Activated CD4-positive, alpha-beta memory T cell treated with anti-CD3 and anti-CD28 coated beads, Interleukin-2, amount 10 ng/mL, durations not matched to agents 7 days and 5 days (primary cell): Measurements from ENCODE around the gene CACNA1E. TPM values are rescaled to one million over a fixed set of nuclear protein-coding genes. Genes with fewer than 3 reads are reported as not detected.
"Not testable (repeated sequence)": the region's sequence is repeated elsewhere in the genome, so short reads cannot be mapped to it uniquely, and the experiment has no call there.

Source experiments
- CTCF ChIA-PET: fragments of 350-600 bp; sonication (Branson Sonifier 250); formaldehyde crosslinking; loops from one replicate; lab custom pipeline; 2021; ENCODE audit warnings: antibody characterized with exemption, inconsistent platforms; lab: Charles Lee
- POLR2A ChIA-PET: fragments of 350-600 bp; sonication (Branson Sonifier 250); formaldehyde crosslinking; loops from one replicate; lab custom pipeline; 2021; ENCODE audit warnings: antibody characterized with exemption; lab: Charles Lee
- DNase-seq: peaks from one replicate; pipeline ENCODE4 v3.0.0-alpha.2; 2020
- H3K27ac Mint-ChIP-seq: one replicate; pipeline ENCODE4 v1.8.0; 2021; ENCODE audit warnings: mild to moderate bottlenecking, mixed read lengths
- H3K27me3 Mint-ChIP-seq: one replicate; pipeline ENCODE4 v1.8.0; 2021; ENCODE audit warnings: mixed read lengths
- H3K36me3 Mint-ChIP-seq: one replicate; pipeline ENCODE4 v1.8.0; 2021; ENCODE audit warnings: low read depth, mixed read lengths
- H3K4me1 Mint-ChIP-seq: one replicate; pipeline ENCODE4 v1.8.0; 2021; ENCODE audit warnings: mixed read lengths
- H3K4me3 Mint-ChIP-seq: one replicate; pipeline ENCODE4 v1.8.0; 2021; ENCODE audit warnings: mild to moderate bottlenecking, mixed read lengths
- H3K9me3 Mint-ChIP-seq: one replicate; pipeline ENCODE4 v1.8.0; 2021; ENCODE audit warnings: mixed read lengths
- total RNA-seq, 2 experiments: library from RNA; stranded (reverse); gene quantifications; one replicate each; pipeline ENCODE4 v1.2.3, GENCODE V29; 2021

Gene CACNA1E
- total RNA-seq, 2 experiments from 2014 or later = not detected

DNA sequence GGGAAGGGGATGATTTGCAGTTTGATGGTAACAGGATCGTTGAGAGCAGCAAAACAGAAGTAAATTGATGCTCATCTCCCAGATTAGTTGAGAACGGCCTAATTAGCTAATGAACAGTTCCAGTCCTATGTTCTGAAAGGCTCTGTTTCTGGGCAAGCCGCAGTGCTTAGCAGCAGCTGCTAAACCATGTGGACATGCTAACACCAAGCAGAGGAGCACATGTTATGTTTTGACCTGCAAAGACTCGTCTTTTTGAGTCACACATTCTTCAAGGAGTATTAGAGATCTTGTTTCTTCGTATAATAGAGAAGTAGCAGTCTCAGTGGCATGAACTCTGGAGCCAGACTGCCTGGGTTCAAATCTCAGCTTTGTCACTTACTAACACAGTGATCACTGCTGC is 58.1 kb downstream of the CACNA1E start:
- DNase-seq = no peak
- ChIA-PET POLR2A (no interaction called here), CTCF (no interaction called here)
- Mint-ChIP-seq H3K4me1 (peaks cover 1% of the 10 kb centered on the region), H3K36me3 (no peaks in the 10 kb centered on the region), H3K4me3 (no peak overlapping the region), H3K27me3 (peaks cover 31% of the 10 kb centered on the region), H3K27ac (no peak overlapping the region), H3K9me3 (no peaks in the 10 kb centered on the region)

DNA sequence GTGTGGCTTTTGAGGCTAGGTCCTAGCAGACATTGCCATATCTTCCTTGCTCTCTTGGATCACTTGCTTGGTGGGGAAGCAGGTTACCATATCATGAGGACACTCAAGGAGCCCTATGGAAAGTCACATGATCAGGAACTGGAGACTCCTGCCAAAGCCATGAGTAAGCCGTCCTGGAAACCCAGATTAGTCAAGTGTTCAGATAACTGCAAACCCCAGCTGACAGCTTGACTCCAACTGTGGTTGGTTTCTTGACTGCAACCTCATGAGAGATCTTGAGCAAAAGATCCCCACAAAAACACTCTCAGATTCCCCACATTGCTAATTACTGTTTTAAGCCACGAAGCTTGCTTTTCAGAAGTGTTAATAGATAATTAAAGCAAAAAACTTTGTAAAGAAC is 58.6 kb downstream of the CACNA1E start:
- DNase-seq = no peak
- POLR2A ChIA-PET = no interaction called here
- no peaks in the 10 kb centered on the region for H3K9me3 Mint-ChIP-seq
- H3K4me3 Mint-ChIP-seq = no peak overlapping the region
- peaks cover 35% of the 10 kb centered on the region for H3K27me3 Mint-ChIP-seq
- H3K36me3 Mint-ChIP-seq = no peaks in the 10 kb centered on the region
- no peak overlapping the region for H3K27ac Mint-ChIP-seq
- CTCF ChIA-PET = no interaction called here
- peaks cover 1% of the 10 kb centered on the region for H3K4me1 Mint-ChIP-seq

DNA sequence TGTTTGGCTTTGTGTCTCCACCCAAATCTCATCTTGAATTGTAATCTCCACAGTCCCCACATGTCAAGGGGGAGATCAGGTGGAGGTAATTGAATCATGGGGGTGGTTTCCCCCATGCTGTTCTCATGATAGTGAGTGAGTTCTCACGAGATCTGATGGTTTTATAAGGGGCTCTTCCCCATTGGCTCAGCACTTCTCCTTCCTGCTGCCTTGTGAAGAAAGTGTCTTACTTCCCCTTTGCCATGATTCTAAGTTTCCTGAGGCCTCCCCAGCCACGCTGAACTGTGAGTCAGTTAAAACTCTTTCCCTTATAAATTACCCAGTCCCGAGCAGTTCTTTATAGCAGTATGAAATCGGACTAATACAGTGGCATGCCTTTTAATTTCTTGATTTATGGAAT is 59.1 kb downstream of the CACNA1E start:
- H3K27me3 Mint-ChIP-seq = peaks cover 37% of the 10 kb centered on the region
- H3K4me3 Mint-ChIP-seq, DNase-seq, POLR2A ChIA-PET, H3K36me3 Mint-ChIP-seq, H3K27ac Mint-ChIP-seq, CTCF ChIA-PET, H3K4me1 Mint-ChIP-seq, H3K9me3 Mint-ChIP-seq: not testable (repeated sequence)

DNA sequence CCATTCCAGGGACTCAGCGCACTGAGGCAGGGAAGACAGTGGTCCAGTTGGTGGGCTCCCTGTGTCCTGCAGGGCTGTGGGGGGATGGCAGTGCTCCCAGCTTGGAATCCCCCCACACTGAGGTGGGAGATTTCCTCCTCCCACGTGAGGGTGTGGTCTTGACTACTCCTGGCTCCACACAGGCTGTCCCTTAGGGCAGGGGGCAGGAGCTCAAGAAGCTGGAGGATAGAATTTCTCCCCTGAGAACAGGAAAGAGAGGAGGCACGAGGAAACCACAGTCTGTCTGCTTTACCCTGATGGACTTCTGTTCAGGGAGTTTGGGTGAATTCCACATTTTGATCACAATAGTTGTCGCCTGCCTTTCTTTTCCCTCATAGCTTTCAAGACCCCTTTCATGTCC is 62.1 kb downstream of the CACNA1E start:
- H3K36me3 Mint-ChIP-seq = no peaks in the 10 kb centered on the region
- DNase-seq = no peak
- H3K4me3 Mint-ChIP-seq = no peak overlapping the region
- H3K27me3 Mint-ChIP-seq = peaks cover 24% of the 10 kb centered on the region
- no peak overlapping the region for H3K27ac Mint-ChIP-seq
- no peaks in the 10 kb centered on the region for H3K4me1 Mint-ChIP-seq
- ChIA-PET CTCF (no interaction called here), POLR2A (no interaction called here)
- no peaks in the 10 kb centered on the region for H3K9me3 Mint-ChIP-seq

DNA sequence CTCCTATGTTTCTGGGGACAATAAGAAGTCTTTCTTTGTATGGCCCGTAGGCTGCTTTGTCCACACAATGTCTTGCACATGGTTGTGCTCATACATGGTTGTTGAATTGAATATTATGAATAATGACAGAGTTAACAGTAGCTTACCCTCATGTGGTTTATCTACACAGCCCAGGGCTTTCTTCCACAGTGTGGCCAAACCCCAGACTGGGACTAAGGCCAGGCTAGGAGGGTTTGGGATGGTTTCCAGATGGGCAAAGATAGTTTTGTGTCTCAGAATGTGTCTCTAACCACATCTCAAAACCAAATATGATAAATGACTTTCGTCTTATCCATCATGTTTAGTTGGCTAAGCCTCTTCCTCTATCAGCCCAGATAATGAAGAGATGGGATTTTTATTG is 65.2 kb downstream of the CACNA1E start:
- no peaks in the 10 kb centered on the region for H3K4me1 Mint-ChIP-seq
- H3K27ac Mint-ChIP-seq = no peak overlapping the region
- H3K4me3 Mint-ChIP-seq = no peak overlapping the region
- H3K27me3 Mint-ChIP-seq = peaks cover 20% of the 10 kb centered on the region
- H3K9me3 Mint-ChIP-seq = no peaks in the 10 kb centered on the region
- CTCF ChIA-PET = no interaction called here
- POLR2A ChIA-PET = no interaction called here
- no peak for DNase-seq
- no peaks in the 10 kb centered on the region for H3K36me3 Mint-ChIP-seq

DNA sequence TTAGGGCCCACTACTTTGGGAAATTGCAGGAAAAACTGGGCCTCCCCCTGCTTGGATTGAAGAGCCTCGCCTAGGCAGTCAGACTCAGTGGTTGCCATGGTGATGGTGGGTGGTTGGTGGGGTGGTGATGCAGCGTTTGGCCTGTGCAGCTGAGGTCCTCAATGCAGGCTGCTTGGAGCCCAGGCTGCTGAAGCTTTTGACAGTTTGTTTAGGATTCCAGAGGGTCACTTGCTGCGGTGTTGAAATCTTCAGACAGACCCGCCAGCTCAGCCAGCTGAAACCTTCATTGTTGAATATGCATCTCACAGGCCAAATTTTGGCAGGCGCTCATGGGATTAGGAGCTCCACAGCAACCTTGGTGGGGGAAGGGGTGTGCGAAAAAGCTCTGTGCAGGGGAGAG is 67.9 kb downstream of the CACNA1E start:
- H3K4me1 Mint-ChIP-seq = no peaks in the 10 kb centered on the region
- ChIA-PET POLR2A (no interaction called here), CTCF (no interaction called here)
- no peak overlapping the region for H3K4me3 Mint-ChIP-seq
- no peak overlapping the region for H3K27ac Mint-ChIP-seq
- H3K36me3 Mint-ChIP-seq = no peaks in the 10 kb centered on the region
- peaks cover 13% of the 10 kb centered on the region for H3K27me3 Mint-ChIP-seq
- no peak for DNase-seq
- H3K9me3 Mint-ChIP-seq = no peaks in the 10 kb centered on the region

DNA sequence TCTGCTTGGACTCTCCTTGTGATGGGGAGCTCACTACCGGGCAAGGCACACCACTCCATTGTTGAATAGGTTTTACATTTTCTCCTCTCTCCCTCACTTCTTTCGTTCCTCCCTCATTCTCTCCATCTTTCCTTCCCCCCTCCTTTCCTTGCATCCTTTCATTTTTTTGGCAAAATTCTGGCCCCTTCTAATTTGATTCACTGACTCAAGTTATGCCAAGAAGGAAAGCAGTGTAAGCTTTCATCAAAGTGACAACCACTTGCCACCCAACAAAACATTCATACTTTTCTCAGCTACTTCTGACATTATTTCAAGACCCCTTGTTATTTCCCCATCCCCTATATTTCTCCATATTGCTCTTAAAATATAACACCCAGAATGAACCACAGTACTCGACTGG is 68.4 kb downstream of the CACNA1E start:
- CTCF ChIA-PET = no interaction called here

DNA sequence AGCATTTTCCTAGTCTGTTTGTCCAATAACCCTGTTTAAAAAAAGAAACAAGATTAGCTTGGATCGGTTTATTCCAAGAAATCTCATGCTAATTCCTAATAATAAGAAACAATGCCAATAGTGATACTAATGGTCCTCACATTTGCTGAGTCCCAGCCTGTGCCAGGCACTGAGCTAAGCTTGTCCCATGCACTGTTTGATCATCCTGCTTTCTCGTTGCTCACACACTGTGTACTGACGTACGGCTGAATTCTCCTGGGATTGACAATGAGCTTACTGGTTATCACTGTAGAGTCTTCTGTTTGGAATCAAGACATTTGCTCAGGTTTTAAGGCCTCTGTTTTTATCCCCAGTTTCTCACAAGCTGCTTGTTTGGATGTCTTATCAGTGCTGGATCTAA is 71.1 kb downstream of the CACNA1E start:
- Mint-ChIP-seq H3K9me3 (no peaks in the 10 kb centered on the region), H3K27ac (no peak overlapping the region), H3K27me3 (peaks cover 2% of the 10 kb centered on the region), H3K4me1 (no peaks in the 10 kb centered on the region), H3K4me3 (no peak overlapping the region), H3K36me3 (no peaks in the 10 kb centered on the region)
- CTCF ChIA-PET = no interaction called here
- POLR2A ChIA-PET = no interaction called here
- DNase-seq = no peak

More for the DNA sequence above, 68.4 kb downstream of the CACNA1E start:
- H3K27ac Mint-ChIP-seq = no peak overlapping the region
- no peaks in the 10 kb centered on the region for H3K4me1 Mint-ChIP-seq
- no peak overlapping the region for H3K4me3 Mint-ChIP-seq
- no peak for DNase-seq
- POLR2A ChIA-PET = no interaction called here
- H3K9me3 Mint-ChIP-seq = no peaks in the 10 kb centered on the region
- peaks cover 8% of the 10 kb centered on the region for H3K27me3 Mint-ChIP-seq
- no peaks in the 10 kb centered on the region for H3K36me3 Mint-ChIP-seq

DNA sequence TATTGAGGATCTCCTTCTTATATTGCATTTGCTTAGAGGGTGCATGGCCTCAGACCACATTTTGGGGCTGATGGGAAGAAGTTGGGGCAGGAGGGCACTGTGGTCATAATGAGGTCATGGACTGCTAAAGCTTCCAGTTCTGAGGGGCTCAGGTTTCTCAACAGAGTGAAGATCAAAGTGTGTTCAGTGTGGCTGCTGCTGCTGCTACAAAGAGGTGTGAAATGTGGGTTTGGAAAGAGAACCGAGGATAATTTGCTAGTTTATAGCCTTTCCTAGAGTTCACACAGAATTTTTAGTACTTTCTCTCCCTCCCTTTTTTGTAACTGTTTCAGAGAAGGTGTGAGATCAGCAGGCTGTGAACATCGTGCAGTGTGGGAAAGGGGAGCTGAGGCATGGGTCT is 73.3 kb downstream of the CACNA1E start:
- no peak overlapping the region for H3K27ac Mint-ChIP-seq
- ChIA-PET POLR2A (no interaction called here), CTCF (no interaction called here)
- H3K4me1 Mint-ChIP-seq = no peaks in the 10 kb centered on the region
- DNase-seq = no peak
- H3K36me3 Mint-ChIP-seq = no peaks in the 10 kb centered on the region
- H3K27me3 Mint-ChIP-seq = peaks cover 9% of the 10 kb centered on the region
- H3K4me3 Mint-ChIP-seq = no peak overlapping the region
- H3K9me3 Mint-ChIP-seq = no peaks in the 10 kb centered on the region

DNA sequence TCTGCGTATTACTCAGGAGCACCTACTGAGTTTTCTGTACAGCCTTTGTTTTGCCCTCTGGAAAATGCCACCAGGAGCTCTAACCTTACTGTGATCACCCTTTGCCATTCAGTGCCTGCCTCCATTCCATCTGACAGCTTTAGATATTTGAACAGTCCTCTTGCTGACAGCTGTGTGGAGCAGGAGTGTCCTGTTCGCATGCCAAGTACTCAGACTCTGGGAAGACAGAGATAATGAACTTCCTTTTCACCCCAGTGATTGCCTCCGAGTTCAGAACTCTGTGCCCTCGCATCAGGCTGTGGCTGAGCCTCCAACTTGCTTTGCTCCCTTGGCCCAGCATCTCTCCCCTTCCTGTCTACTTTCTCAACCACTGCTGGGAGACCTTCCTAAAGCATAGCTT is 74.0 kb downstream of the CACNA1E start:
- Mint-ChIP-seq H3K27me3 (peaks cover 7% of the 10 kb centered on the region), H3K4me3 (no peak overlapping the region), H3K4me1 (no peaks in the 10 kb centered on the region), H3K36me3 (no peaks in the 10 kb centered on the region), H3K27ac (no peak overlapping the region), H3K9me3 (no peaks in the 10 kb centered on the region)
- no peak for DNase-seq
- ChIA-PET CTCF (no interaction called here), POLR2A (no interaction called here)

DNA sequence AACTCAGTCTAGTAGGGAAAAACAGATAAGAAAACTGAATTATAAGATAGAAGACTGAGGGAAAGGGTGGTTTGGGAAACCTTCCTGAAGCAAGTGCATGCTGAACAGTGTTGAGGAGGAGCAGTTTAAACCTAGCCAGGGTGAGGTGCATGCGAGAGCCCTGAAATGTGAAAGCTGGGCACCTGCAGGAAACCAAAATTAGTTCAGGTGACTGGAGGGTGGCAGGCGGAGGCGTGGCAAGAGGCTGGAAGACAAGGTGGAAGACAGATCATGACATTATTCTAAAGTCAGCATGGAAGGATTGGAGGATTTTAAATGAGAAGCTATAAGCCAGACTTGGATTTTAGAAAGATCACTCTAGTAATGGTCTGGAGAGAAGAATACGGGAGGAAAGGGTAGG is 75.1 kb downstream of the CACNA1E start:
- no peak for DNase-seq
- no peaks in the 10 kb centered on the region for H3K9me3 Mint-ChIP-seq
- H3K27ac Mint-ChIP-seq = no peak overlapping the region
- ChIA-PET POLR2A (no interaction called here), CTCF (no interaction called here)
- H3K4me3 Mint-ChIP-seq = no peak overlapping the region
- peaks cover 7% of the 10 kb centered on the region for H3K27me3 Mint-ChIP-seq
- no peaks in the 10 kb centered on the region for H3K36me3 Mint-ChIP-seq
- H3K4me1 Mint-ChIP-seq = no peaks in the 10 kb centered on the region

DNA sequence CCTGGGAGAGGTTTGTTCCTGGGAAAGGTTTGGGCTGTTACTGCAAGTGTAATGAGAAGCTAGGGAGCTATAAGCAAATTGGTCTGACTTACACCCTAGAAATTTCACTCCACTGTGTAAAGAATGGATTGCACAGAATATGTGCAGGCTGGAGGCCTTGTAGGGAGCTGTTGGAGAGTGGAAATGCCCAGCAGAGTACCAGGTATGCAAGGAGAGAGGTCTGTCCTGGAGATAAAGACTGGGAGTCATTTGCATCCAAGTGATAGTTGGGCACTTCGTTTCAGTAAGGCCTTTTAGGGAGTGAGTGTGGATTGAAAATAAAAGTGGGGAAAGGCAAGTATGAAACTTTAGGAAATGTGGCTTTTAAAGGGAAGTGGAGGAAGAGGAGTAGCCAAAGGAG is 75.8 kb downstream of the CACNA1E start:
- Mint-ChIP-seq H3K4me3 (no peak overlapping the region), H3K27me3 (peaks cover 7% of the 10 kb centered on the region), H3K9me3 (no peaks in the 10 kb centered on the region), H3K27ac (no peak overlapping the region), H3K4me1 (no peaks in the 10 kb centered on the region), H3K36me3 (no peaks in the 10 kb centered on the region)
- ChIA-PET POLR2A (no interaction called here), CTCF (no interaction called here)
- no peak for DNase-seq

DNA sequence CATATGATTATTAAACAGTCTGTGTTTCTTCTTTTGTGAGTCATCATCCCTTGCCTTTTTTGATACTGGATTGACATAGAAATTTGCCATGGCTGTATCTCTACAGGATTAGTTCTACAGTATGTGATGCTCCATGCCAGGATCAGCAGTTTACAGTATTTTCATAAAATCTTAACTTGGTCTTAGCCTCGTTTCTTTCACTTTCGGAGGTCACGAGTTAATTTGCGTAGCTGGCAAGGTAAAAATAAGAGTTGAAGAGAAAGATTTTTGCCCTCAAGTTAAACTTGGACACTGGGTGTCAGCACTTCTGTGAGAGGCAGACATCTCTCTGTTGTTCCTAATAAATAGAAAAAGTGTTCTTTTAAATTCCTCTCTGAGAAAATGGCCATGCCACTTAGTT is 79.1 kb downstream of the CACNA1E start:
- CTCF ChIA-PET = no interaction called here
- POLR2A ChIA-PET = no interaction called here
- Mint-ChIP-seq H3K4me1 (no peaks in the 10 kb centered on the region), H3K36me3 (no peaks in the 10 kb centered on the region), H3K4me3 (no peak overlapping the region), H3K9me3 (no peaks in the 10 kb centered on the region), H3K27me3 (peaks cover 10% of the 10 kb centered on the region), H3K27ac (no peak overlapping the region)
- no peak for DNase-seq

DNA sequence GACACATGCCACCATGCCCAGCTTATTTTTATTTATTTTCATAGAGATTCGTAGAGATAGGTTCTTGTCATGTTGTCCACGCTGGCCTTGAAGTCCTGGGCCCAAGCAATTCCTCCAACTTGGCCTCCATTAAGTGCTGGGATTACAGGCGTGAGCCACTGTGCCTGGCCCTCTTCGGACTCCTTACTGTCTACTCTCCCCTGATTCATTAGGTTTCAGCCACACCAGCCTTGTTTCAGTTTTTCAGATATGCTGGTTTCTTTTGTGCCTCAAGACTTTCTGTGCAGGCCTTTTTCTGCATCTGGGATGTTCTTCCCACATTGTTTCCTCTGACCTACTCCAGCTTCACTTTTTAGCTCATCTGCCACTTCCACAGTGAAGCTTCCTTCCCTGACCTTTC is 85.4 kb downstream of the CACNA1E start:
- CTCF ChIA-PET = no interaction called here

DNA sequence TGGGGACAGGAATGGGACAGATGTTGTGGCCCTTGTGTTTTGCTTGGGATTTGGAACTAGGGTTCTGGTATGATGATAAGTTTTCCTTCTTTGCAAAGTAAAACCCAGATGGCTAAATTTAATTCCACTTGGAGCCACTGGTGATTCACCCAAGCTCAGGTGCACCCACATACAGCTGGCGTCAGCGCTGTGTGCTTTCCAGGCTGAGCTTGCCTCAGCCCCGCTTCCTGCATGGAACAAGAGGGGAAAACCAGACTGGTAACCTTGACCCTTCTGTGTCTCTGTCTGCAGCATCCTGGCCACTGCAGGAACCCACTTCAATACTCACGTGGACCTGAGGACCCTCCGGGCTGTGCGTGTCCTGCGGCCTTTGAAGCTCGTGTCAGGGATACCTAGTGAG is 94.2 kb downstream of the CACNA1E start:
- no peak overlapping the region for H3K27ac Mint-ChIP-seq
- H3K27me3 Mint-ChIP-seq = peaks cover 2% of the 10 kb centered on the region
- POLR2A ChIA-PET = no interaction called here
- H3K4me1 Mint-ChIP-seq = no peaks in the 10 kb centered on the region
- H3K36me3 Mint-ChIP-seq = no peaks in the 10 kb centered on the region
- CTCF ChIA-PET = no interaction called here
- no peaks in the 10 kb centered on the region for H3K9me3 Mint-ChIP-seq
- no peak for DNase-seq
- H3K4me3 Mint-ChIP-seq = no peak overlapping the region

More for the DNA sequence above, 85.4 kb downstream of the CACNA1E start:
- H3K9me3 Mint-ChIP-seq = no peaks in the 10 kb centered on the region
- POLR2A ChIA-PET = no interaction called here
- peaks cover 4% of the 10 kb centered on the region for H3K27me3 Mint-ChIP-seq
- no peaks in the 10 kb centered on the region for H3K36me3 Mint-ChIP-seq
- no peak for DNase-seq
- H3K27ac Mint-ChIP-seq = no peak overlapping the region
- H3K4me3 Mint-ChIP-seq = no peak overlapping the region
- H3K4me1 Mint-ChIP-seq = no peaks in the 10 kb centered on the region
